Measurements from ENCODE around the gene COL6A2.

GRCh38 chr21:46079352-46080170 lies 18.4 kb upstream of the COL6A2 start:
- no peak for TF ChIP-seq EZH2 (IDR thresholded peaks at IDR 0.05; ENCODE audit: insufficient read depth, poor library complexity, severe bottlenecking)
- TF ChIP-seq EZH2phosphoT487 (IDR thresholded peaks at IDR 0.05; ENCODE audit: insufficient read depth, low read depth), result no peak

Measured in GM23248 (cell line).